ENCODE results near the gene CCDC142.
A peak's percentile ranks its signal among the peaks of the same experiment; 100 is the strongest.

The CCDC142 gene

DNA sequence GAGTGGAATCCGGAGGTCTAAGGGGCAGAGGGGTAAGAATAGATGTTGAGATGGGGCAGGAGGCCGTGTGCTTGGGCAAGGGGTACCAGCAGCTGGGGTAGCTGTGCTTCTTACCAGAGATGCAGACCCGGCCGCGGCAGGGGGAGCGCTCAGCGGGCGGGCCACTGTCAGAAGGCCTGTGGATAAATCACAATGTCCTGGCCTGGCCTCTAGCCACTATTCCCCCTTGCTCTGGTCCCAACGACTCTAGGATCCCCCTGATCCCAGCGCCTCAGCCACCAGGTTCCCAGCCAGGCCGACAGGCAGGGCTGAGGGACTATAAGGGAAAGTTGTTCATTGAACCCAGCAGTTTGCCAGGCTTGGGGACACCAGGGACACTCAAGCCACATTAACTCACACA is 52.3 kb downstream of the CCDC142 start:
- no peaks in the 10 kb centered on the region for H3K27me3 ChIP-seq
- peaks cover 72% of the 10 kb centered on the region for H3K36me3 ChIP-seq
- no peak overlapping the region for H3K4me3 ChIP-seq
- H3K9ac ChIP-seq = no peak overlapping the region
- no peak overlapping the region for H3K4me2 ChIP-seq
- H3K4me1 ChIP-seq = no peaks in the 10 kb centered on the region
- H4K20me1 ChIP-seq = no peaks in the 10 kb centered on the region
- TF ChIP-seq Cebpa-rat (IDR thresholded peaks at IDR 0.05) = no peak
- H3K9me3 ChIP-seq = no peaks in the 10 kb centered on the region
- no peak overlapping the region for H3K27ac ChIP-seq

DNA sequence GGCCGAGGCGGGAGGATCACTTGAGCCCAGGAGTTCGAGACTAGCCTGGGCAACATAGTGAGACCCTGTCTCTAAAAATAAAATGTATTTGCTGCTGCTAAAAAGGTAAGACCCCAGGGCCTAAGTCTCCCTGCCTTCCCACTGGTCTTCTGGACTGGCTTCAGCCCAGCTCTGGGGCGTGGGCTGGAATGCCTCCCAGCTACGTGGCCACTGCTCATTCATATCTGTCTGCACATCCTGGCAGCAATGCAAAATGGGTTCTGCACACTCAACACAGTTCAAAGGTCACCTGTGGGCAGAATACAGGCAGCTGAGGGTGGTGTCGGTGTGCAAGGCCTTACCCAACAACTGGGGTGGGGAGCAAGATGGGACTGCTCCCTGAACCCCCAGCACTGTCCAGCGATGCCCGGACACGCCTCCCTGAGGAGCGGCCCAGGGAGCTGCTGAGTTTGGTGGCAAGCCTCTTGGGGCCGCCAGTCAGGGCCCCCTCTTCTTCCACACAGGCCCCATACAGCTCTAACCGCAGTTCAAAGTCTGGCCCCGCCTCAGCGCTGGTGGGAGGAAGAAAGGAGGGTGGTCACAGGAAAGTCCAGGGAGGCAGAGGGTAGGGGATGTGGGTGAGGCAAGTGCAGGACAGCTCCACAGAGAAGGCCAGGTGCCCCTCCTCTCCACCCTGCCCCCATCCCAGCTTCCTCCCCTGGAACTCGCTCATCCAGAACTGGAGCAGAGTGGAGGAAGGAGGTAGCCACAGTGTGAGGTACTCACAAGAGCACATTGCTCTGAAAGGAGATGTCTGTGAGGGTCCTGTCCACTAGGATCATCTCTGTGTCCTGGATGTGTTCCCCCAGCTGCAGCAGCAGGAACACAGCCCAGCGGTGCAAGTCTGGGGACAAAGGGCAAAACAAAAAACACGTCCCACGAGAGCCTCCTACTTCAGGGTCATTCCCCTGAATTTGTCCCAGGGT is 53.0 kb downstream of the CCDC142 start:
- no peak for TF ChIP-seq Cebpa-rat (IDR thresholded peaks at IDR 0.05)
- no peaks in the 10 kb centered on the region for H3K4me1 ChIP-seq
- H3K27ac ChIP-seq = no peak overlapping the region
- H4K20me1 ChIP-seq = no peaks in the 10 kb centered on the region
- H3K4me3 ChIP-seq = no peak overlapping the region
- peaks cover 79% of the 10 kb centered on the region for H3K36me3 ChIP-seq
- H3K9me3 ChIP-seq = no peaks in the 10 kb centered on the region
- no peaks in the 10 kb centered on the region for H3K27me3 ChIP-seq
- 0 out of 2 replicates have a peak overlapping the region, but pooled peaks have one; percentile 19 for H3K9ac ChIP-seq
- no peak overlapping the region for H3K4me2 ChIP-seq

DNA sequence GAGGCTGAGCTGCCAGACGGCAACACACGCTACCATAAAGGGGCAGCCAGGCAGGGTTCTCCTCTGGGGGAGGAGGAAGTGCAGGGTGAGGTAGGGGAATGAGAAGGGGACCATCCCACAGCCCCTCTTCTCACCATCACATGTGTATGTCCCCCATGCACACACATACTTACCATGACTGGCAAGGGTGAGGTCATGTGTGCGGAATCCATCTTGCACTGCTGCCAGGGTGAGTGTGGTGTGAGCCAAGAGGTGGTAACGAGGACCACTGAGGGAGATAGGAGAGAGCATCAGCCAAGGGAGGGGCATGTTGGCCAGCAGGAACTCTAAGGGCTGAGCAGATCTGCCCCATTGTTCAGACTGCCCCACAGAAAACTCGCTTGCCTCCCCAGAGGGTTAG is 54.1 kb downstream of the CCDC142 start:
- H3K9ac ChIP-seq = no peak overlapping the region
- no peaks in the 10 kb centered on the region for H3K4me1 ChIP-seq
- peaks cover 88% of the 10 kb centered on the region for H3K36me3 ChIP-seq
- H3K27ac ChIP-seq = no peak overlapping the region
- no peak for TF ChIP-seq Cebpa-rat (IDR thresholded peaks at IDR 0.05)
- H4K20me1 ChIP-seq = no peaks in the 10 kb centered on the region
- no peak overlapping the region for H3K4me2 ChIP-seq
- H3K9me3 ChIP-seq = no peaks in the 10 kb centered on the region
- no peaks in the 10 kb centered on the region for H3K27me3 ChIP-seq
- no peak overlapping the region for H3K4me3 ChIP-seq

DNA sequence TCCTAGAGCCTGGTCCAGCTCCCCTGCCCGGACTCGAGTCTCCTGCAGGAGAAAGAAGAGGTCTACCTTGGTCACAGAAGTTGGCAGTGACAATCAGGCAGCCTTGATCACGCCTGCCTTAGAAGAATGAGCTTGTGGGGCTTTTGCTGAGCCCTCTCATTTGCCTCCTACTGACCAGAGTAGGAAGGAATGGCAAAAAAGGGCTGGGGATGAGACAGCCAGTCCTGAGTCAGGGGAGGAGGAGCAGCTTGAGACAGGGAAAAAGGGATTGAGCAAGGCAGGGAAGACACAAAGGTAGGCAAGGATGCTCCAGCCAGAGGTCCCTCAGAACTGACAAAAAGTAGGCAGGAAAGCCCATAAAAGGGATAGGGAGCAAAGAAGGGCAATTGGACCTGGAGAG is 55.2 kb downstream of the CCDC142 start:
- Histone ChIP-seq H3K4me3 (no peak overlapping the region), H3K4me1 (peaks cover 11% of the 10 kb centered on the region), H4K20me1 (no peaks in the 10 kb centered on the region), H3K27ac (no peak overlapping the region), H3K9me3 (no peaks in the 10 kb centered on the region), H3K36me3 (peaks cover 87% of the 10 kb centered on the region), H3K27me3 (no peaks in the 10 kb centered on the region), H3K9ac (no peak overlapping the region), H3K4me2 (no peak overlapping the region)
- TF ChIP-seq Cebpa-rat (IDR thresholded peaks at IDR 0.05) = no peak

DNA sequence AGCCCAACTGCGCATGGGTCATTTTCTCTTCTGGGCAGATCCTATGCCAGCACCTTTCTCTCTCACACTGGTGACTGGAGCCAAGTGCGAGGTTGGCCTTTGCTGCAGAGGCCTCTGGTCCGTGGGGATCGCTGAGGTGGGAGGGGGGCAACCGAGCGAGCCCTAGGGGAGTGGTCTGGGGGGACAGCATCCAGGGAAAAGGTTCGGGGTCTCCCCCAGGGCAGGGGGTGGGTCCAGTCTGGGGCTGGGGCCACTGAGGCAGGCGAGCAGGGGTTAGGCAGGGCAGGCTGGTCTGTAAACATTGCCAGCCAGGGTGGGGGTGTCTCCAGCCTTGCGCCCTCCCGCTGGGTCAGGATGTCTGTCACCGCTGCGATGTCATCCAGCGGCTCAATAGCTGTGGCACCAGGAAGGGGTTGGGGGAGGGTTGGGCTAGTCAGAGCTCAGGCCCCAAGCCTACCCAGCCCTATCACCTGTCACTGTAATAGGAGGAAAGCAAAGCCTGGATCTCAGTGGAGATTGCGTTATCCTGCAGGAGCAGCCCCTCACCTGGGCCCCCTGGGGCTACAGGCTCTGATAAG is 56.5 kb downstream of the CCDC142 start:
- no peaks in the 10 kb centered on the region for H3K27me3 ChIP-seq
- H3K4me1 ChIP-seq = peaks cover 18% of the 10 kb centered on the region
- H3K4me2 ChIP-seq = no peak overlapping the region
- no peaks in the 10 kb centered on the region for H3K9me3 ChIP-seq
- TF ChIP-seq Cebpa-rat (IDR thresholded peaks at IDR 0.05) = no peak
- H3K27ac ChIP-seq = no peak overlapping the region
- no peaks in the 10 kb centered on the region for H4K20me1 ChIP-seq
- no peak overlapping the region for H3K4me3 ChIP-seq
- no peak overlapping the region; the same call in 1 of the 2 replicates for H3K9ac ChIP-seq
- peaks cover 74% of the 10 kb centered on the region for H3K36me3 ChIP-seq

DNA sequence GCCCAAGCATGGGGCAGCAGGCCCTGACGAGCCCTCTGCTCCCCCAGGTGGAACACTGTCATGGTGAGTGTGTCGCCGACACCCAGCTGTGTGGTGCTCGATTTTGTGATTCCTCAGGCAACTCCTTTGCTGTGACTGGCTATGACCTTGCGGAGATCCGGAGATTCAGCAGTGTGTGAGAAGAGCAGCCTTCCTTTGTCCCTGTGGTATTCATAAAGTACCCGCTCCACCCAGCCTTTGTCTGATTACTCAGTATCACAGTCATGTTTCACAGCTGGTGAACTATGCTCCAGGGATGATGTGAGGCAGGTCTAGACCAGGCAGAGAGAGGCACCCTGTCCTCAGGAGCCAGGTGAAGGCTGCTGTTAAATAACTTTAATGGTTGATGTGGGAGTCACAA is 57.3 kb downstream of the CCDC142 start:
- Histone ChIP-seq H3K9me3 (no peaks in the 10 kb centered on the region), H3K4me1 (peaks cover 25% of the 10 kb centered on the region), H3K9ac (no peak overlapping the region), H3K36me3 (peaks cover 67% of the 10 kb centered on the region), H3K27me3 (peaks cover 4% of the 10 kb centered on the region; the same call in 1 of the 2 replicates), H4K20me1 (no peaks in the 10 kb centered on the region), H3K27ac (no peak overlapping the region), H3K4me3 (no peak overlapping the region), H3K4me2 (no peak overlapping the region)
- no peak for TF ChIP-seq Cebpa-rat (IDR thresholded peaks at IDR 0.05)

DNA sequence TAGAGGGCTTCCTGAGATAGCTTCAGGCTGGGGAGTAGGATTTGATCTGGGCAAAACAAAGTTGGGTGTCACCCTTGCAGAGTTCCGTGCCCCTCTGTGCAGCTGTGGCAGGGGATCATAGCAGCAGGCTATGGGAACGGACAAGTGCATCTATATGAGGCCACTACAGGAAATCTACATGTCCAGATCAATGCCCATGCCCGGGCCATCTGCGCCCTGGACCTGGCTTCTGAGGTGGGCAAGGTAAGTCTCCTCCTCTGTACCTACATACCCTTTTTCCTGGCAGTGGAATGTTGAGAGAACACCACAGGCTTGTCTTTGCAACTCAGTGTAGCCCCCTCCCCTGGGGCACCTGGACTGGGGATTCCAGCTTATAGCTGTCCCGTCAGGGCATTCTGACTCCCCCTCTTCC is 57.8 kb downstream of the CCDC142 start:
- Histone ChIP-seq H4K20me1 (no peaks in the 10 kb centered on the region), H3K4me1 (peaks cover 28% of the 10 kb centered on the region), H3K4me2 (no peak overlapping the region), H3K27ac (no peak overlapping the region), H3K36me3 (peaks cover 62% of the 10 kb centered on the region), H3K9me3 (no peaks in the 10 kb centered on the region), H3K27me3 (peaks cover 8% of the 10 kb centered on the region; the same call in 1 of the 2 replicates), H3K4me3 (no peak overlapping the region), H3K9ac (no peak overlapping the region)
- TF ChIP-seq Cebpa-rat (IDR thresholded peaks at IDR 0.05) = no peak

DNA sequence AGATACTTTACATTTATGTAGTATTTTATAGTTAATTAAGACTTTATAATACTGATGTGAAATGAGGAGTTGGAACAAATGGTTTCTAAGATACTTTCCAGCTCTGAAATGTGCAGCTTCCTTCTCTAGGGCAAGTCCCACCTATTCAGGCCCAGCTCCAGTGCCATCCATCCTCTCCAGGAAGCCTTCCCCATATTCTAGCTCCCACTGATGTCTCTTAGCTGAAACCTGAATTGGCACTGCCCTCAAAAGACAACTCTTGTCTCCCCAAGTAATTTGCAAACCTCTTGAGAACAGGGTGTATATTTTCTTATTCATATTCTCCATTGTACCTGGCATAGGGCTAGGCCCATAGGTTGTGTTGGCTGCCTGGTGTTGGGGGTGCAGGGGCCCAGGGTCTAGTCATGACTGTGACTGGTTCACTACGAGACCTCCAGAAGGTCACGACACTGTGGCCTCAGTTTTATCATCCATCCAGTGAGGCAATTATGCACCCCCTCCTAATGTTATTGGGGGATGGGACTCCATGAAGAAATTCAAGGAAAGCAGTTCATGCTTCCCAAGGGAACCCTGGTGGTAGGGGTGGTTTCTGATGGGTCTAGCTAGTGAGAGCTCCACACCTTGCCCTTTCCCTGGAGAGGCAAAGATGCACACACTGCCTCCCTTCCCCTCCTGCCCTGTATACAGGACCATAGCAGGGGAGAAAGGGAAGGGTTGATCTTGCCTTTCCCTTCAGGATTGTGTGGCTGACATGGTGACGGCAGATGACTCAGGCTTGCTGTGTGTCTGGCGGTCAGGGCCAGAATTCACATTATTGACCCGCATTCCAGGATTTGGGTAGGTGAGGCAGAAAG is 58.4 kb downstream of the CCDC142 start:
- H3K9ac ChIP-seq = no peak overlapping the region
- H3K9me3 ChIP-seq = no peaks in the 10 kb centered on the region
- H3K27me3 ChIP-seq = peaks cover 8% of the 10 kb centered on the region; the same call in 1 of the 2 replicates
- no peak overlapping the region for H3K27ac ChIP-seq
- no peak overlapping the region for H3K4me3 ChIP-seq
- peaks cover 34% of the 10 kb centered on the region for H3K4me1 ChIP-seq
- peaks cover 55% of the 10 kb centered on the region for H3K36me3 ChIP-seq
- H4K20me1 ChIP-seq = no peaks in the 10 kb centered on the region
- TF ChIP-seq Cebpa-rat (IDR thresholded peaks at IDR 0.05) = no peak
- no peak overlapping the region for H3K4me2 ChIP-seq
